Activated naive CD8-positive, alpha-beta T cell treated with anti-CD3 and anti-CD28 coated beads, Interleukin-2, amount 10 ng/mL, durations not matched to agents 7 days and 5 days (primary cell): ENCODE measurements around the gene SPTBN1. TPM values are rescaled to one million over a fixed set of nuclear protein-coding genes. Genes with fewer than 3 reads are reported as not detected.

Source experiments
- ATAC-seq: fragments of 150-1000 bp; cut with Tn5 transposase; one replicate; pipeline ENCODE4 v1.10.0; 2021; ENCODE audit warnings: low read depth, moderate library complexity
- POLR2A ChIA-PET: fragments of 350-600 bp; sonication (Branson Sonifier 250); formaldehyde crosslinking; loops from one replicate; lab custom pipeline; 2021; ENCODE audit warnings: antibody characterized with exemption; lab: Charles Lee
- DNase-seq: peaks from one replicate; pipeline ENCODE4 v3.0.0; 2021
- H3K27ac Mint-ChIP-seq: one replicate; pipeline ENCODE4 v1.8.0; 2022; ENCODE audit warnings: mild to moderate bottlenecking, mixed read lengths
- H3K27me3 Mint-ChIP-seq: one replicate; pipeline ENCODE4 v1.8.0; 2022; ENCODE audit warnings: mild to moderate bottlenecking, moderate library complexity, mixed read lengths
- H3K36me3 Mint-ChIP-seq: one replicate; pipeline ENCODE4 v1.8.0; 2021; ENCODE audit warnings: mild to moderate bottlenecking, mixed read lengths
- H3K4me1 Mint-ChIP-seq: one replicate; pipeline ENCODE4 v1.8.0; 2021; ENCODE audit warnings: mixed read lengths
- H3K4me3 Mint-ChIP-seq: one replicate; pipeline ENCODE4 v1.8.0; 2022; ENCODE audit warnings: mild to moderate bottlenecking, moderate library complexity, mixed read lengths
- H3K9me3 Mint-ChIP-seq: one replicate; pipeline ENCODE4 v1.8.0; 2021; ENCODE audit warnings: mixed read lengths
- total RNA-seq, 2 experiments: library from RNA; stranded (reverse); gene quantifications; one replicate each; pipeline ENCODE4 v1.2.3, GENCODE V29; 2021

Gene SPTBN1
- total RNA-seq, 2 experiments from 2014 or later = 120 to 127 TPM

DNA sequence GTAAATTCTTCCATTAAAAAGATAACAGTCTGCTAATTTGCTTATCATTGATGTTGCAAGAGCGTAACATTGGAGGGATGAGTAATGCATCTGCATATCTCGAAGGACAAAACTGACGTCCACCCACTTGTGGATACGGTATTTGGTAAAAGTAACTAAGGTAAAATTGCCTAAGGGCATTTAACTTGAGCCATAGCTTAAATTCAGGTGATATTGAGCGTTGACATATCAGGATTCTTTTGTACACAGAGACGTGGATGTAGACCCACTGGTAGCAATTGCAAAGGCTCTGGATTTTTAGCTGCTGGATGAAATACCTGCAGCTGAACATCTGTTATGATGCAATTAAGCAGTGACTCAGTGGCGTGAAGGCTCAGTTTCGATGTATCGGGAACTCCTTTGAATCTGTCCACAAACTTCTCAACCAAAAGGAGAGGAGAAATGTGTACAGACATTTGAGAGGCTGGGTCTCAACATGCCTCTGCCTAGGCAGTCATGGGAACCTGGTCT, 119.3 kb downstream of the SPTBN1 start:
- H3K4me1 Mint-ChIP-seq = peaks cover 92% of the 10 kb centered on the region
- peaks cover 23% of the 10 kb centered on the region for H3K36me3 Mint-ChIP-seq
- H3K4me3 Mint-ChIP-seq = peak overlapping the region; percentile 78
- ATAC-seq (no peak), DNase-seq (no peak)
- peak overlapping the region; percentile 90 for H3K27ac Mint-ChIP-seq
- POLR2A ChIA-PET = interaction anchor here (0.9 to 13.3 kb wide), 6 partner anchors 9 to 58 kb away, joined by 3 to 243 read pairs (median 4); no protein-coding TSS in a partner anchor
- no peaks in the 10 kb centered on the region for H3K27me3 Mint-ChIP-seq
- H3K9me3 Mint-ChIP-seq = no peaks in the 10 kb centered on the region

DNA sequence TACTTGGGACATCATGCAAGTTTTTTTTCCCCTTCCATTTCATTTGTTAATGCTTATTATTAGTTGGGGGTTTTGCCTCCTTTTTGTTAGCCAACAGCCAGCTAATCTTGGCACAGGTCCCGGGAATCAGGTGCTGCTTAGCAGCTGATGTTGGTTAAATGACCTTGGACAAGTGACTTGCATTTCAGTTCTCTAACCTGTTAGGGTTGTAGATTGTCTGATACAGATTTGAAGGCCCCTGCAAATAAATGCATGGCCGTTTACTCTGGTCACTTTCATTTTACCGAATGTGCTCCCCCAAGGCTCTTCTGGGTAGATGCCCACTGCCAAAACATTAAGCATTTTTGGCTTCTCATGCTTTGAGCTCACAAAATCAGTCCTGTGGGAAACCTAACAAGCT, 120.9 kb downstream of the SPTBN1 start:
- Mint-ChIP-seq H3K4me1 (peaks cover 87% of the 10 kb centered on the region), H3K27ac (peak overlapping the region; percentile 74), H3K36me3 (peaks cover 23% of the 10 kb centered on the region), H3K4me3 (no peak overlapping the region), H3K27me3 (no peaks in the 10 kb centered on the region), H3K9me3 (no peaks in the 10 kb centered on the region)
- no peak for DNase-seq
- POLR2A ChIA-PET = interaction anchor here (1.3 to 13.3 kb wide), 2 partner anchors 16 to 19 kb away, joined by 7 to 243 read pairs; no protein-coding TSS in a partner anchor
- no peak for ATAC-seq

DNA sequence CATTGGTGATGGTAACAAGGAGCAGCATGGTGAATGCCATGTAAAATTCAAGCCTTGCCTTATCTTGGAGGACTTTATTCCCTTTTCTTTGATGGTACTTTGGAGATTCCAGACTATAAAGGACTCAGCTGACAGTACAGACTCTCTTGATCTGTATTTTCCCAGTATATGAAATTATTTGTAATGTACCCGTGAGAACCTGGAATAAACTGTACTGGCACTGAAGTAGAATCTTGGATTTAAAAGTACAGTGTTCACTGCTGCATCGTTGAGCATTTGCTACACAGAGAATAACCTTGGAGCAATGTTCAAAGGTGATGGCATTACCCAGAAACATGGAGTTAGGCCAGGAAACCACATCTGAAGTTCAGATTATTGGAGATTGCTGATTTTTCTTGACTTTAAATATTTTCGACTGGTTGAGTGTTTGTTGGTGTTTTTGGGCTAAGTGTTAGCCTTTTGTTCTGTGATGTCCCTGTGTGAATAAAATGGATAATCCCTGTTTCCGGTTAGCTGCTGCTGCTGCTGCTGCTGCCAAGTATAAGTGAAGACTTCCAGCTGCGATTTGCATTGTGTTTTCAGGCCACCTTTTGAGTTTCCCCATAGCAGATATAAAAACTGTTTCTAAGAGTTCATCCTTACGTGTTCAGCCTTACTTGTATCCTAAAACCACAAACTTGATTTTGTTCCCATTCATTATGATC, 122.0 kb downstream of the SPTBN1 start:
- Mint-ChIP-seq H3K27me3 (no peaks in the 10 kb centered on the region), H3K4me1 (peaks cover 86% of the 10 kb centered on the region), H3K27ac (peak overlapping the region; percentile 74), H3K36me3 (peaks cover 21% of the 10 kb centered on the region), H3K9me3 (no peaks in the 10 kb centered on the region), H3K4me3 (peak overlapping the region; percentile 64)
- no peak for ATAC-seq
- POLR2A ChIA-PET = interaction anchor here (1.3 to 13.3 kb wide), 2 partner anchors 17 to 18 kb away, joined by 7 to 243 read pairs; no protein-coding TSS in a partner anchor
- no peak for DNase-seq

DNA sequence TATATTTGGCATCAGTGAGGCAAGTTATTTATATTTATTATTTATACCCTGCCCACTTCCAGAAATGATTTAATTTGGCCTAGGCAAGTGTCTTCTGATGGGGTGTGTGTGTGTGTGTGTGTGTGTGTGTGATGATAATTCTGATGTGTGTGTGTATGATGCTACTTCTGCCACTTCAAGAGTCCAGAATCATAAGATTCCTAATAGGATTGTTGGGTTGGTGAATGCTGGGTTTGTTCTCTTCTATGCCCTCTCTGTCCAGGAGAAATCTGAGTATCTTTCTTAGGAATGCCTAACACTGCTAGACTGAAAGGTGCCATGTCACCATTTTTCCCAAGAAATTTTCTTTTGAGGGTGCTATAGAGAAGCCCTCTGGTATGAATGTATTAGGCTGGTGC, 122.5 kb downstream of the SPTBN1 start:
- POLR2A ChIA-PET = interaction anchor here (0.9 to 13.3 kb wide), 2 partner anchors 18 to 47 kb away, joined by 6 to 243 read pairs; no protein-coding TSS in a partner anchor
- ATAC-seq (no peak), DNase-seq (no peak)
- peak overlapping the region; percentile 74 for H3K27ac Mint-ChIP-seq
- no peaks in the 10 kb centered on the region for H3K27me3 Mint-ChIP-seq
- H3K9me3 Mint-ChIP-seq = no peaks in the 10 kb centered on the region
- peaks cover 21% of the 10 kb centered on the region for H3K36me3 Mint-ChIP-seq
- peak overlapping the region; percentile 64 for H3K4me3 Mint-ChIP-seq
- peaks cover 86% of the 10 kb centered on the region for H3K4me1 Mint-ChIP-seq

DNA sequence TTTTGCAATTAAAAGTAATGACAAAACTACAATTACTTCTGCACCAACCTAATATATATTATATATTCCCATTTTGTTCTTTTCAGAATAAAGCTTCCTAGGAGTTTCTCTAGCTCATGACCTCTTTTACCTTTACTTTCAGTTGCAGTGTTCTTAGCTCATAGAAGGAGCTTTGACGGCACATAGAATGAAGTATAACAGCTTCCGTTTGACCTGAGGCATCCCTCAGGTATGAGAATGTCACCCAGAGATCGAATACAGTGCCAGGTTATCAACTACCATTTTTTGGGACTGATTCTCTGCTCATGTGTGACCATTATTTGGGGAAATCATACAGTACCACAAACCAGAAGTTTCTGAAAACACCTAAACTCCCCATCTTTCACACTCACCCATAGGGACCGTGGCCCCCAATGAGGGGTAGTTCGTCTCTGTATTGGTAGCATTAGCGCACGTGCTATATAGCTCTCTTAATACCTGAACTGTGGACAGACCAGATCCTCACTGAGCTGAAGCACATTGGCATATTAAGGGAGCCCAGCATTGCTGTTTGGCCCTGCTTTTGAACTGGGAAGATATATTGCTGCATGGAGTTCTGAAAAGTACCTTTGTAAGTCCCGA, 123.0 kb downstream of the SPTBN1 start:
- DNase-seq (no peak), ATAC-seq (no peak)
- H3K27ac Mint-ChIP-seq = peak overlapping the region; percentile 93
- H3K4me1 Mint-ChIP-seq = peaks cover 84% of the 10 kb centered on the region
- H3K27me3 Mint-ChIP-seq = no peaks in the 10 kb centered on the region
- peak overlapping the region; percentile 78 for H3K4me3 Mint-ChIP-seq
- POLR2A ChIA-PET = interaction anchor here (0.9 to 13.3 kb wide), 3 partner anchors 10 to 46 kb away, joined by 6 to 243 read pairs (median 6); no protein-coding TSS in a partner anchor
- H3K9me3 Mint-ChIP-seq = no peaks in the 10 kb centered on the region
- peaks cover 21% of the 10 kb centered on the region for H3K36me3 Mint-ChIP-seq

DNA sequence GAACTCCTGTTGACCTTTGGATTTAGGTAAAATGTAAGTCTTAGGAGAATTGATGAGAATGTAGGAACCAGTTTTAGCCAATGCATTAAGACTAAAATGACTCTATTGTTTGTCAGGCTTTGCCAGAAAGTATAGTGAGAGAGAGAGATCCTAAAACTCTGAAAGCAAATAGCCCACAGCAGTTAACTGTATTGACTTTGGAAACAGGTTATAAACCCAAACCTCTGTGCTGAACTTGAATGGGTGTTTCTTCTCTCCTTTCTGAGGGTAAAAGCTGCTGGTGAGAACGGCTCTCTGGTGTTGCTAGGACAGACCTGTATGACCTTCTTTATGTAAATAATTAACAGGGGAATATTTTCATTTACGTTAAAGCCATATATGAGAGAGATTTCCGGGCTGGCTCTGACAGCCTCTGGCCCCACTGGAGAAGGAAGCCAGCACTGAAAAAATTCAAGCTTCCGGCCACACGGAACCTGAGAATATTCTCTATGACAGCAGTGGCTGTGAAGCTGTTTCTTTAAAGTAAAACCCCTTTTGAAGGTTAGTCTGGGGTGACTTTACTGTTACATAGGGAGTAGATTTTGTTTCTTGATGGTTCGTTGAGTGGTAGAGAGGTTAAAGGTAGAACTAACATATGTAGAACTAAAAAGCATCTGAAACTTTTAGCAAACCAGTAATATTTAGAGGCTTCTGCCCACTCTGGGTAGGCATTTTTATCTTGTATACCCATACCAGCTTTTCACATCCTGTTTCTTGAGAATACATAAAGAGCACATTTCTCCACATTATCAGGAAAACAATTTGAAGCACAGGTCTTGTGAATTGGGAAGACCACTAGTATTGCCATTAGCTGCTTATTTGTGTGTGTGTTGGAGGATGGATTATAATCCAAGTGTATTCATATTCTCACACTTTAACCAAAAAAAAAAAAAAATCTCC, 123.8 kb downstream of the SPTBN1 start:
- Mint-ChIP-seq H3K4me3 (peak overlapping the region; percentile 78), H3K36me3 (peaks cover 21% of the 10 kb centered on the region), H3K27ac (peak overlapping the region; percentile 93), H3K9me3 (no peaks in the 10 kb centered on the region), H3K27me3 (no peaks in the 10 kb centered on the region), H3K4me1 (peaks cover 83% of the 10 kb centered on the region)
- POLR2A ChIA-PET = interaction anchor here (0.7 to 13.3 kb wide), 10 partner anchors 9 to 25 kb away, joined by 3 to 243 read pairs (median 4); no protein-coding TSS in a partner anchor
- DNase-seq (no peak), ATAC-seq (peak; percentile 85)

DNA sequence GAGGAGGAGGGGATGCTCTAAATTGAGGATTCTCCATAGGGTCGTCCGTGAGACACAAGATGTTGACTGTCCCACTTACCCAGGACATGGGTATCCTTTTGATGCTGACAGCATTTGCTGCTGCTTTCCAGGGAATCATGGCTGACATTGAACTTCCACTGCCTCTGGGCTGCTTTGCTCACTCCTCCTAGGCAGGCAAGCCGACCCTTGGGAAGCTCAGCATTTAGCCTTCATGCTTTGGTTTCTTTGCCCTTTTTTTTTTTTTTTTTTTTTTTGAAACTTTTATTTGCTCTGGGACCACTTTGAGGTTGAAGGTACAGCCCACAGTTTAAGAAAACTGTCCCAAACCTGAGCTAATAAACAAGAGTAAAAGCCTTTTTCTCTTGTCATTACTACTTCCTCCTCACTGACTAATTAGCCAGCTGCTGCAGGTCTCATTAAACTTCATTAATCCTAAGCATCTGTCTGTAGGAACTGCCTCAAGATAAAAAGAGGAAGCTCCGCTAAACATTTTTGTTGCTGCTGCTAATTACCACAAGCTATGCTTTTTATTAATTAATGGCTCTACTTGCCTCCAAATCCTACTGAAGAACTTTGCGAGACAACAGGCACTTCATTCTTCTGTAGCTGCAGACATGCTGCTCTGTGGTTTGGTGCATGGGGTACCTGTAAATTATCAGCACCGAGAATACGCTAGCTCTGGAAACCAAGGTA, 125.4 kb downstream of the SPTBN1 start:
- peak overlapping the region; percentile 67 for H3K4me3 Mint-ChIP-seq
- H3K36me3 Mint-ChIP-seq = peaks cover 15% of the 10 kb centered on the region
- peaks cover 78% of the 10 kb centered on the region for H3K4me1 Mint-ChIP-seq
- no peaks in the 10 kb centered on the region for H3K27me3 Mint-ChIP-seq
- H3K9me3 Mint-ChIP-seq = no peaks in the 10 kb centered on the region
- POLR2A ChIA-PET = interaction anchor here (0.6 to 2.9 kb wide), 10 partner anchors 8 to 83 kb away, joined by 3 to 23 read pairs (median 4); no protein-coding TSS in a partner anchor
- DNase-seq = no peak
- no peak for ATAC-seq
- peak overlapping the region; percentile 83 for H3K27ac Mint-ChIP-seq

DNA sequence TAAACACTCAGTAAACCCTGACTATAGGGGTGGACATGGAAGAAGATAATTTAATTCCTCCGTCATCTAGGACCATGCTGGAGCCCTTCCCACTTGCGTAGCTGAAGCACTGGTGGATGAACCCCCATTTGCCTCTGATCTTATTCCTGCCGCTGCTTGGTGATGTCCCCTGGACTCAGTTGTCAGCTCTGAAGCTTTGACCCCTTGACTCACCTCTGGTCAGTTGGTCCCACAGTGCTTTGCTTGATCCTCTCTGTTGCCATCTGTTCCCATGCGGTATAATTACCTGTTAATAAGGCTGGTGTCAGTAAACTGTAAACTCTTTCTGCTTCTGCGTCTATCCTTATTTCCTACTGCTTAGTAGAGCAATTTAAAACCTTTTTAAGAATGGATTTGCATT, 126.9 kb downstream of the SPTBN1 start:
- no peak for ATAC-seq
- no peak for DNase-seq
- H3K4me1 Mint-ChIP-seq = peaks cover 77% of the 10 kb centered on the region
- peak overlapping the region; percentile 44 for H3K4me3 Mint-ChIP-seq
- POLR2A ChIA-PET = interaction anchor here (0.6 to 2.0 kb wide), 4 partner anchors 14 to 588 kb away, joined by 4 to 23 read pairs (median 4); no protein-coding TSS in a partner anchor
- H3K9me3 Mint-ChIP-seq = no peaks in the 10 kb centered on the region
- peak overlapping the region; percentile 50 for H3K27ac Mint-ChIP-seq
- peaks cover 7% of the 10 kb centered on the region for H3K36me3 Mint-ChIP-seq
- no peaks in the 10 kb centered on the region for H3K27me3 Mint-ChIP-seq

DNA sequence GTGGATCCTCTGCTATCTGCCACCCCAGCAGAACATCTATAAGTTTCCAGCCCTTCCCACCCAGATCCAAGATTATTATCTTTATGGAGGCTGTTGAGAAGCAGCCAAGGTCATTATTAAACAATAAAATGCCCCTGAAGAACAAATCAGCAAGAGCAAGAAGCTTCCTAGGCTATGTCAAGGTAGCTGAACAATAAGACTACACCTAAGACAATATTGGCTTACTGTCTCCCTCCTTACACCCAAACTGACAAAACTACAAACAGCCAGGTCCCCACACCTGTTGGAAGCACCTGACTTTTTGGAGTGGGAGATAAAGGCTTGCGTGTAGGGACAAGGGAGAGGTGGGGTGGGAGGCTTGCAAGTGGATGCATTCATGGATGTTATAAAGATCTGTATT, 128.5 kb downstream of the SPTBN1 start:
- no peaks in the 10 kb centered on the region for H3K27me3 Mint-ChIP-seq
- H3K36me3 Mint-ChIP-seq = peaks cover 4% of the 10 kb centered on the region
- POLR2A ChIA-PET = interaction anchor here (0.5 to 2.4 kb wide), 4 partner anchors 9 to 586 kb away, joined by 3 to 5 read pairs (median 4); no protein-coding TSS in a partner anchor
- peaks cover 74% of the 10 kb centered on the region for H3K4me1 Mint-ChIP-seq
- peak overlapping the region; percentile 76 for H3K27ac Mint-ChIP-seq
- DNase-seq (no peak), ATAC-seq (no peak)
- no peaks in the 10 kb centered on the region for H3K9me3 Mint-ChIP-seq
- H3K4me3 Mint-ChIP-seq = peak overlapping the region; percentile 38

DNA sequence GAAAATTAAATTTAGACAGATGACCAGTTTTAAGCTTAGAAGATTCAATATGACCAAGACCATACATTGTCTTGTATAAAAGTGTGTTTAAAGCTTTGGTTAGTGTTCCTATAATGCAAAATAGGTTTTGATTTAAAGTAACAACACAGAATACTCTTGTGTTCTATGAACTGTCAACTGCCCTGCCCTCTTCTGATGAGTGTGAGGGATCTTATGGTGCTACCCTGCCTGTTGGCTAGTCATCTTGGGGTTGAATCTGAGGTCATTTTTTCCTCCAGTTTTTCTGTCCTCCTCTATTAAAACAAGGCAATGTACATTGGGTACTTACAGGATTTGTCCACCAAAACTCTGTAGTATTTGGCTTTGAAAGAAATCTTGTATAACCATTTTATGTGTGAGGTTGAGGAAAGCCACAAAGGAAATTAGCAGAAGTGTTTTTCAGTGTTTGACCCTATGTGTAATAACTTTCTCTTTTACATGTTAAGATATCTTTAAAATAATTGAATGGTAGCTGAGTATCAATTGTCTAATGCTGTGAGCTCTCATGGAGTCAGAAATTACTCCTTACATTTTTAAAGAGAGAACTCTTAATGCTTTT, 129.1 kb downstream of the SPTBN1 start:
- DNase-seq (no peak), ATAC-seq (peak; percentile 32)
- H3K27ac Mint-ChIP-seq = peak overlapping the region; percentile 81
- H3K27me3 Mint-ChIP-seq = no peaks in the 10 kb centered on the region
- H3K4me1 Mint-ChIP-seq = peaks cover 72% of the 10 kb centered on the region
- peak overlapping the region; percentile 76 for H3K4me3 Mint-ChIP-seq
- H3K9me3 Mint-ChIP-seq = no peaks in the 10 kb centered on the region
- peaks cover 4% of the 10 kb centered on the region for H3K36me3 Mint-ChIP-seq
- POLR2A ChIA-PET = interaction anchor here (1.1 to 2.4 kb wide), 3 partner anchors 10 to 27 kb away, joined by 3 to 5 read pairs (median 4); no protein-coding TSS in a partner anchor

DNA sequence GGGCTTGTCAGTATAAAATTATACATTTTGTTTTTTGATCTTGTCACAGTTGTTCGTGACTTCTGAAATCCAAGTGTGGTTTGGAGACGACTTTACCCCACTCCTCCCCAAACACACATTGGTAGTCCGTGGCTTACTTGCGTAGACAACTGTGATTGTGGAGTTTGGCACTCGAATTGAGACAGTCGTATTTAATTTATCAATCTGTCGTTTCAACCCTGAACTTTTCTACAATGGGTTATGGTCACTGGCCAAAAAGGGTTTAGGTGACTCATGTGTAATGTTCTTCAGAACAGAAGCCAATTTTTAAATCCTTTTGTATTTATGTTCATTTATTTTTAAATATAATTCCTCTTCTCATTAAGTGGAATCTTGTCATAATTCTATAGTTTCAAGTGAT, 129.9 kb downstream of the SPTBN1 start:
- Mint-ChIP-seq H3K4me1 (peaks cover 77% of the 10 kb centered on the region), H3K27me3 (no peaks in the 10 kb centered on the region), H3K36me3 (peaks cover 7% of the 10 kb centered on the region), H3K27ac (peak overlapping the region; percentile 81), H3K9me3 (no peaks in the 10 kb centered on the region), H3K4me3 (peak overlapping the region; percentile 76)
- ATAC-seq (no peak), DNase-seq (no peak)
- POLR2A ChIA-PET = interaction anchor here (1.2 to 2.4 kb wide), 3 partner anchors 9 to 28 kb away, joined by 3 to 5 read pairs (median 4); no protein-coding TSS in a partner anchor
